H1 (cell line): ENCODE data around the gene DNAJA1.
"Not testable (repeated sequence)": the region's sequence is repeated elsewhere in the genome, so short reads cannot be mapped to it uniquely, and the experiment has no call there.

ENCODE experiments used
- CBX5 ChIP-seq: fragments of 300-800, 300-1000 bp; sonication (generic); IDR thresholded peaks from 2 replicates; pipeline ENCODE4 v1.7.1; 2016; ENCODE audit warnings: antibody characterized with exemption, low read length, low read depth
- EZH2 ChIP-seq: fragments of 200-600 bp; sonication (generic); IDR thresholded peaks from 2 replicates; pipeline ENCODE4 v1.7.1; 2012; ENCODE audit warnings: low read depth, mild to moderate bottlenecking, moderate library complexity, low read length, inconsistent platforms; ENCODE audit not compliant: severe bottlenecking
- POLR2AphosphoS5 ChIP-seq: IDR thresholded peaks from 2 replicates; pipeline ENCODE4 v1.6.1; 2011; ENCODE audit warnings: low read depth, low read length
- SP1 ChIP-seq: IDR thresholded peaks from 2 replicates; pipeline ENCODE4 v1.6.1; 2011; ENCODE audit warnings: low read depth, low read length
- TBP ChIP-seq: IDR thresholded peaks from 2 replicates; pipeline ENCODE4 v1.6.1; 2011; ENCODE audit warnings: low read depth, low read length, improper control_type of control experiment
- TF ChIP-seq, protein P1 (sequence below), 3 experiments: IDR thresholded peaks; 1 replicate in 2 of 3; 2 replicates in 1 of 3; pipeline versions ENCODE4 v1.5.1 to v1.6.1; 2011; ENCODE audit warnings: low read length in 3 of 3, mild to moderate bottlenecking in 3 of 3, inconsistent platforms in 2 of 3, low read depth in 1 of 3, moderate library complexity in 1 of 3; ENCODE audit not compliant: insufficient read depth in 1 of 3; ENCODE audit errors: control extremely low read depth in 1 of 3

DNA sequence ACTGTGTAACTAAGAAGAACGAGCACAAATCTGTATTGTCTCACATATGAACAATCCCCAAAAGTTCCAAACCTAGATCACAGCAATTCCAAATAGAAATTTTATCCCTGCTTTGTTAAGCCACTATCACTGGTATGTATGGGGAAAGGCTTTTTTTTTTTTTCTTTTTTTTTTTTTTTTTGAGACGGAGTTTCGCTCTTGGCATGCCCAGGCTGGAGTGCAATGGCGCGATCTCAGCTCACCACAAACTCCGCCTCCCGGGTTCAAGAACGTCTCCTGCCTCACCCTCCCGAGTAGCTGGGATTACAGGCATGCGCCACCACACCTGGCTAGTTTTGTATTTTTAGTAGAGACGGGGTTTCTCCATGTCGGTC lies 24.4 kb upstream of the DNAJA1 start:
- TF ChIP-seq, protein P1, sequence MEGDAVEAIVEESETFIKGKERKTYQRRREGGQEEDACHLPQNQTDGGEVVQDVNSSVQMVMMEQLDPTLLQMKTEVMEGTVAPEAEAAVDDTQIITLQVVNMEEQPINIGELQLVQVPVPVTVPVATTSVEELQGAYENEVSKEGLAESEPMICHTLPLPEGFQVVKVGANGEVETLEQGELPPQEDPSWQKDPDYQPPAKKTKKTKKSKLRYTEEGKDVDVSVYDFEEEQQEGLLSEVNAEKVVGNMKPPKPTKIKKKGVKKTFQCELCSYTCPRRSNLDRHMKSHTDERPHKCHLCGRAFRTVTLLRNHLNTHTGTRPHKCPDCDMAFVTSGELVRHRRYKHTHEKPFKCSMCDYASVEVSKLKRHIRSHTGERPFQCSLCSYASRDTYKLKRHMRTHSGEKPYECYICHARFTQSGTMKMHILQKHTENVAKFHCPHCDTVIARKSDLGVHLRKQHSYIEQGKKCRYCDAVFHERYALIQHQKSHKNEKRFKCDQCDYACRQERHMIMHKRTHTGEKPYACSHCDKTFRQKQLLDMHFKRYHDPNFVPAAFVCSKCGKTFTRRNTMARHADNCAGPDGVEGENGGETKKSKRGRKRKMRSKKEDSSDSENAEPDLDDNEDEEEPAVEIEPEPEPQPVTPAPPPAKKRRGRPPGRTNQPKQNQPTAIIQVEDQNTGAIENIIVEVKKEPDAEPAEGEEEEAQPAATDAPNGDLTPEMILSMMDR (IDR thresholded peaks at IDR 0.05; ENCODE audit: control extremely low read depth in 1 of 3, insufficient read depth in 1 of 3, low read depth in 1 of 3, low read length in 3 of 3), result not testable (repeated sequence)
- not testable (repeated sequence) for TF ChIP-seq SP1, EZH2, POLR2AphosphoS5, TBP, CBX5
